Effector CD4-positive, alpha-beta T cell (primary cell): ENCODE data around the gene RHOD. TPM values are rescaled to one million over a fixed set of nuclear protein-coding genes. Genes with fewer than 3 reads are reported as not detected.

Source experiments
- DNase-seq: peaks from one replicate; pipeline ENCODE4 v3.0.0-alpha.2; 2020
- total RNA-seq: gene quantifications from one replicate; lab custom pipeline; 2026; lab: John Stamatoyannopoulos, UW

RHOD gene
- total RNA-seq = not detected

- no peak for DNase-seq
These were observed at the start of gene RHOD for GRCh38 chr11:67056267-67057204. Gene RHOD, plus strand, starts transcription at chr11:67056847. Its CDS starts 56 bp downstream, at chr11:67056903.

- DNase-seq = no peak
These were observed 49.5 kb upstream of the RHOD start for GRCh38 chr11:67007126-67007525.

- DNase-seq = no peak
These were observed 46.2 kb upstream of the RHOD start for GRCh38 chr11:67010296-67010905.

GRCh38 chr11:67013511-67014045 is 43.1 kb upstream of the RHOD start:
- DNase-seq = no peak

GRCh38 chr11:67014343-67014742 is 42.3 kb upstream of the RHOD start:
- DNase-seq = no peak

- no peak for DNase-seq
These were observed 41.6 kb upstream of the RHOD start for GRCh38 chr11:67015048-67015447.

- DNase-seq = no peak
These were observed 40.1 kb upstream of the RHOD start for GRCh38 chr11:67016550-67016949.

- DNase-seq = no peak
These were observed 35.7 kb upstream of the RHOD start for GRCh38 chr11:67020949-67021348.

GRCh38 chr11:67022341-67022933 is 34.2 kb upstream of the RHOD start:
- DNase-seq = no peak

- no peak for DNase-seq
These were observed 33.4 kb upstream of the RHOD start, which contains the start of gene SYT12 for GRCh38 chr11:67022961-67023956. Gene SYT12, plus strand, starts transcription at chr11:67023134. Its CDS starts 7,011 bp downstream, at chr11:67030145.

- no peak for DNase-seq
These were observed 32.7 kb upstream of the RHOD start for GRCh38 chr11:67023957-67024353.

GRCh38 chr11:67024410-67024809 is 32.2 kb upstream of the RHOD start:
- no peak for DNase-seq

- DNase-seq = no peak
These were observed 31.7 kb upstream of the RHOD start for GRCh38 chr11:67024966-67025365.

GRCh38 chr11:67025750-67026149 is 30.9 kb upstream of the RHOD start:
- no peak for DNase-seq

- no peak for DNase-seq
These were observed 29.7 kb upstream of the RHOD start for GRCh38 chr11:67026941-67027340.

- no peak for DNase-seq
These were observed 29.1 kb upstream of the RHOD start for GRCh38 chr11:67027483-67027930.

GRCh38 chr11:67027943-67028542 is 28.6 kb upstream of the RHOD start:
- no peak for DNase-seq

- DNase-seq = no peak
These were observed 27.5 kb upstream of the RHOD start for GRCh38 chr11:67029146-67029545.

GRCh38 chr11:67030976-67031375 is 25.7 kb upstream of the RHOD start:
- no peak for DNase-seq

GRCh38 chr11:67031791-67032561 is 24.7 kb upstream of the RHOD start:
- DNase-seq = no peak
